NCI-H2171 treated with DMSO at 0.1 percent for 48 hours (cell line): ENCODE measurements around the gene ZNRF3.

Experiments
- DNase-seq: peaks from one replicate; lab custom pipeline; 2025; lab: John Stamatoyannopoulos, UW

The ZNRF3 gene

GRCh38 chr22:29009148-29009547 lies 125.8 kb downstream of the ZNRF3 start:
- DNase-seq = no peak

DNA sequence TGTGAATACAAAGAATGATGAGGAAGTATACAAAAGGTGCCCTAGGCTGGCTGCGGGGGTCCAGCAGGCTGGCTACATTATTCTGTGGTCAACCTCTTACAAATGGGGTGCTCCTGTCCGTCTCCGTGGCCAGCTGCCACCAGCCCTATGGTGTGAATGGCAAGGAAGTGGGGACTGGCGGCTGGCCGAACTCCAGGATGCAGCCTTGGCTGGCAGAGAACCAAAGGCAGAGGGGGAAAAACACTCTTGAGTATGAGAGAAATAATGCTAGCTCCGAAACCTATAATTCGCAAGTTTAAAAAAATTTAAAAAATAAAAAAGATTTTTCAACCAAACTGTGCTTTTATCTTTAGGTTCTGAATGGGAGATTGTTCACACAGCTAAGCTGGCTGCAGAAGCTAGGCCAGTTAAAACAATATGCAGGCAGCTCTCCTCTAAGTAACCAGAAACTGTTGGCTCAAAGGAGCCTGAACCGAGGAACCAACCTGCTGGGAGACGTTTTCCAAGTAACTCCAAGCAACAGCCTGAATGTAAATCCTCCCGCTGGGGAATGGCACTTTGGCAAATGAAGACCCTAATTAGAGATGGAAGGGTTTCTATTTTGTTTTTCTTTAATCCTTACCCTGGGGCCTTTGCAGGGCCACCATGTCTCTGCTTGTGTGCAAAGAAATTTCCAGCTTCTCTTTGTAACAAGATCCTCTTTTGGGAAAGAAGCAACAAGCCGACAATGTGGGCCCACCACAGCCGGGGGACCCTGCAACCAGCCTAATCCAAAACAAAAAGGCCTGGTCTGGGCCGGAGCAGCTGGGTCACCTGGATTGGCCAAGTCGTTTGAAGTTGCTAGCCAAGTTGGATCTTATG lies 128.1 kb downstream of the ZNRF3 start:
- no peak for DNase-seq

DNA sequence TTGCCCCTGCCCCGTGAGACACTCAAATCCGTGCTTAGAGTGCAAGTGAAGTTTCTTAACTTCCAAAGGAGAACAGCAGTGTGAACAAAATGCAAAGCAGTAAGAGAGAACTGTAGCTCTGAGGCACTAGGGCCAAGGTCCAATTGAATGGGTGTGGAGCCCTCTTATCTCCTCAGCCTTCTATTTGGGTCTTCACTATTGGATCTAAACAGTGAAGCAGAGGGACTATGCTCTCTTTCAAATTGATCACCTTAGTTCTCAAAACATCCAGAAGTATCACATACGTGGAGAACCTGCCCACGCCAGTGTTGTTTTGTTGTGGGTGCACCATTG lies 128.7 kb downstream of the ZNRF3 start:
- no peak for DNase-seq

DNA sequence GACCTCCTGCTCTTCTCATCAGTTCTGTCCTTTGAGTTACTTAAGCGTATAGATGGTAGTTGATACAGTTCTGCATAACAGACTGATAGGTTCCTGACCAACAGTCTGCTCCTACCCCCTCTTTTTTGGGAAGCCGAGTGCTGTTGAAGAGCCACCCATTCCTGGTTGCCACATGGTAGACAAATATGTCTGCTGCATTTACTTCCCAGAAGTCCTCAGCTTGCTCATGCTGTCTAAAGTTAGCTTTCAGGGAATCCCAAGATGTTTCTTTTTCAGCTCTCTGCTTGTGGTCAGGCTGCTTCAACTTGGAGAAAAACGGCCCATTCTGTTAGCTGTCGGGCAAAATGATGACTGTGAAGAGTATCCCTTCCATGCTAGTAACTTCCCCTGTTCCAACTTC lies 129.6 kb downstream of the ZNRF3 start:
- DNase-seq = no peak

- no peak for DNase-seq
Observed at GRCh38 chr22:29014293-29014692, 130.9 kb downstream of the ZNRF3 start.

- no peak for DNase-seq
Observed at GRCh38 chr22:29014773-29015172, 131.4 kb downstream of the ZNRF3 start.

GRCh38 chr22:29016067-29016938 lies 132.9 kb downstream of the ZNRF3 start:
- no peak for DNase-seq

DNA sequence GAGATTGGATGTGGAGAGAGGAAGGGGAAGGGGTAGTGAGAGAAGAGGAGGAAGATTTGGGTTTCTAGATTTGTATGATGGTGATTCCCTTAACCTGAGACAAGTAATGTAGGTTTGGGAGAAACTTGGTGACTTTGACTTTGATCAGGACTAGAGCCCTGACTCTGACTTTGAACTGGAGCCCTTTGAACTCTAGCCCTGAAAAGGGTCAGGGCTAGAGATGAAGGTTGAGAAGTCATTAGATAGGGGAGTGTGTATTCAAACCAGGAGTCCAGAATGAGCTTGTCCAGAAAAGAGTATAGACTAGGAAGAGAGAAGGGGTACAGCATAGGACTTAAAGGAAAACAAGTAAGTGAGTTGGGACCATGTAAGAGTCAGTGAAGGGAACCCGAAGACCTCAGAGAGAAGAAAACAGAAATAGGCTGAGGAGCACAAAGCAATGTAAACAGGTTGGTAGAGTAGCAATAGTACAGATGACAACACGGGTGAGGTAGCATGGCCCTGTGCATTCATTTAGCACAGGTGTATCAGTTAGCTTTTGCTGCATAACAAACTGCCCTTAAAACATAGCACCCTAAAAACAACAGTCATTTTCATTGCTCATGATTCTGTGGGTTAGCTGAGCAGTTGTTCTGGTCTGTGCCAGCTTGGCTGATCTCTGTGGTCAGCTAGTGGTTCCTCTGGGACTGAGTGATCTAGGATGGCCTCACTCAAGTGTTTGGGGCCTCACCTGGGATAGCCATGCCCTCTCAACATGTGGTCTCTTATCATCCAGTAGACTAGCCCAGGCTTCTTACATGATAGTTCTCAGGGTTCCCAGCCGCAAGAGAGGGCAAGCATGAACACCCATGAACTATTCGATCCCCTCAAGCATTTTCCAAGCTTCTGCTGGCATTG lies 135.2 kb downstream of the ZNRF3 start:
- no peak for DNase-seq

- DNase-seq = no peak
Observed at GRCh38 chr22:29022101-29022817, 138.9 kb downstream of the ZNRF3 start.

DNA sequence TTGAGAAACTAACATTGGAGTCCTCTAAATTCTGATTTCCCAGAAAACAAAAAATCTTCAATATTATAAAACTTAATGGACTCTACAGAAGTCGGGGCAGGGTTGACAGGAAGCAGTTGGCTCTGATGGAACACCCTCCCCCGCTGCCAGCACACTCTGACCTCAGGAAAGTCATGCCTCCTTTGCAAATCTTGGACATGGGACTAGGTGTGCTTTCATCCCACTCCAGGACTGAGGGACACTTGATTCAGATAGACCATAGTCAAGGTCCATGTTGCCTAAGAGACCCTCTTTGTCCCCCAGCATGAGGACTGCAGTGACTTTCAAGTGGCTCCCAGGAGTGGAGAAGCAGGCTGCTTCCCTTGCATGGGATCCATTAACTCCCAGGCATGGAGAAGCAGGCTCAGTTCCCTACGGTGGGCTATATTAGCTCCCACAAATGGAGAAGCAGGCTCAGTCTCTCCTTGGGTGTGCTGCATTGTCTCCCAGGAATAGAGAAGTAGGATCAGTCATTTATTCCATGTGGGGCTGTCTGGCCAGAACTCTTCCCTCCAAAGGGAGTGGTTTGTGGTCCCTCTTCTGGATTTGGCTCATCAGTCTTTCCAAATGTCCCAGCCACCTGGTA lies 139.9 kb downstream of the ZNRF3 start:
- DNase-seq = no peak

DNA sequence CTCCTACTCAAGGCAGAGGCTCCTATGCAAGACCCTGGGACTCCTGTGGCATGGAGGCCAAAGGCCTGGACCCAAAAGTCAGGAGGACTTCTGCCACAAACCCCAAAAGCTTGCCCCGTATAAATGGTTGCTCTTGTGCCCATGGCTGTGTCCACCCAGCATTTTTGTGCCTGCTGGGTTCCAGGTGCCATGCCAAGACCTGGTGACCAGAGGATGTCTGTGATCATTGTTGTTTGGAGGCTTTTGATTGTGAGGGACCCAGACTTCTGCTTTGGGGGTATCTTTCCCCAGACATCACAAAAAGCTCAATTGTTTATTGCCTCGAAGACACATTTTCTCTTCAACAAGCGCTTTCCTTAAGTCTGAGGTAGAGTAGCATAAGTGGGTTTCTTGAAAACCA lies 143.2 kb downstream of the ZNRF3 start:
- DNase-seq = no peak

DNA sequence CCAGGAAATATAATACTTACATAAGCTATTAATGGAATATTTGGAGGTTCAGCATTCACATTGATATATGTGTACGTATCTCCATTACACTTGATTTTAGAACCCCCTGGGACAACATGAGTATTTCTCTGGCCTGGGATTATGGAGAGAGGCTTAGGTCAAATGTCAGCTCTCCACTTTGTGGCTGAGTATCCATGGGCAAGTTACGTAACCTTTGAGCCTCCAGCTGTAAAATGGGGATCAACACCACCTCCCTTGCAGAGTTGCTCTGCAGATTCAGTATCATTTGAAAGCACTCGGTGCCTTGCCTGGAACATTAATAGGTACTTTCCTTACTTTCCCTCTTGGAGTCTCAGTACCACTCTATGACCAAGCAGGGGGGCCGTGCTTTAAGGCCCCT lies 145.1 kb downstream of the ZNRF3 start:
- no peak for DNase-seq

- no peak for DNase-seq
Observed at GRCh38 chr22:29029202-29030000, 146.0 kb downstream of the ZNRF3 start.

DNA sequence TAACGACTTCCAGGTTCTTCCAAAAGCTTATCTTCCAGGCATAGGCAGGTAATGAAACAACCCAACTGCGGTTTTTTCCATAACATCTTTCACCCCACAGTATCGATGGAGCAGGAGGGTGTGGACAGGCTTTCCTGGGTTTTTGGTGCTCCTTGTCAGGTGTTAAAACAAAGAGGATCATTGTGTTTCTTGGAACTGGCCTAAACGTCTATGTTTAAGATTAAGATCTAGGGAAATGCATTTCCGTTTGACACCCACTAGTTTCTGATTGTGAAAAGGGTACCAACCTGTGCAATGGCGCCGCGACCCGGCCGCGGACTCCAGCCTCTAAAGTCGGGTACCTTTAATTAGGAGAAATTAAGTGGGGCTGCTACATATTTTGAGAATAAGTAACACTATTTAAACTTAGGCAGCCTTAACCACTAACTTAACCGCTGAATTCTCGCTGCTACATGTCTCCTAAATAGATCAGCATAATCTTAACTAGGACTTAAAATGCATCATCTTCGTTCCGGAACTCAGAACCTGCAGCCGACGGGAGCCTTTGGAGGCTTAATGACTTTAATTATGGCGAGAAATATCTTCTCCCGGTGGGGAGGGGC lies 146.7 kb downstream of the ZNRF3 start:
- no peak for DNase-seq

- no peak for DNase-seq
Observed at GRCh38 chr22:29030618-29031226, 147.3 kb downstream of the ZNRF3 start.

DNA sequence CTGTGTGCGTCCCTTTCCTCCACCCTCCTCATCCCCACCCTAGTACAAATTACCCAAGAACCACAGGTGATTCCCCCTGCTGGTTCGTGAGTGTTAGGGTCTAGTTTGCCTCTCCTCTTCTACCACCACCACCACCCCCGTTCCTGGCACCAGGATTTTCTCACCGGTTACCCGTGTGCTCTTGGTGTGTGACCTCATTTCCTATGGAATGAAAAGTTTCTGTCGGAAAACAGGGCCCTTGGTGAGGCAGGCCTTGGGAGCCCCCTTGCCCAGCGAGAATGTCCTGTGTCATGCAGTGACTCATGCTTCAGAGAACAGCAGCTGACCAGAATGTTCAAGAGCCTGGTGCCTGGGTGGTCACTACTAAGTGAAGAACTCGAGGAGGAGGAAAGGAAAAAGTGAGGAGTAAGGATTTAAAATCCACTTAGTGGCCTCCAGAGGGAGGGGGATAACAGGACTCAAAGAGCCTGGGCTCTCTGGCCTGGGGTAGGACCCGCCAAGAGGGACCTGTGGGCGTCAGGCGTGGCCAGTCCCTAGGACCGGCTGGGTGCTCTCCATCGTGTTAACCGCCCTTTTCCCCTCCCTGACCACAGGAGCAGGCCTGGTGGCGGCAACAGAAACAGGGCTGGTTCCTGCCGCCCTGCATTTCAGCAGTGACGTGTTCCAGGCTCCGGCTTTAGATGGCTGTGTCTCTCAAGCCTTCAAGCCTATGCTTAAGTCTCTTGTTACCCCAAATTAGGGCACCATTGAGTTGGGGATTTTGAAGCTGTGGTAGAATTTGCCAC lies 148.0 kb downstream of the ZNRF3 start:
- no peak for DNase-seq

GRCh38 chr22:29032014-29032475 lies 148.7 kb downstream of the ZNRF3 start:
- no peak for DNase-seq

DNA sequence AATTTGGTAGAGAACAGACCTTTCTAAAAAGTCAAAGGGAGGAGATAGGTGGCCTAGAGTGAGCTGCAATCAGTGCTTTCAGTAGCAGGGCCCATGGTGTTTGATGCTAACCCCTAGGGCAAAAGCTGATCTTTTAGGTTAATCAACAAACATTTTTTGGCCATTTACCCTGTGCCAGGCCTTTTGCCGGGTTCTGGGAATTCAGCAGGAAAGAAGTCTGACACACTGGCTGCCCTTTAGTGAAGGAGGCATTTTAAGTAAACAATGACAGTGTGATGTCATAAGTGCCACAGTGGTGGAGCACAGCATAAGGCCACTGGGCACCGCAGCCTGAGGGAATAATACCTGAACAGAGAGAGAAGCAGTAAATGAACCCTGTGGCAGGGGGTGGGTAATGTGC lies 149.2 kb downstream of the ZNRF3 start:
- DNase-seq = no peak
